Umbilical cord (tissue), 2 donors: ENCODE results near the gene TEX101. TPM values are rescaled to one million over a fixed set of nuclear protein-coding genes. Genes with fewer than 3 reads are reported as not detected.
"Not testable (repeated sequence)": the region's sequence is repeated elsewhere in the genome, so short reads cannot be mapped to it uniquely, and the experiment has no call there.

Experiments
- DNase-seq: peaks from one replicate; pipeline ENCODE4 v3.0.0-alpha.2; 2015; ENCODE audit warnings: low spot score
- total RNA-seq: library from RNA; depleted of rRNA; stranded (reverse); fragments of >200 nt; gene quantifications from one replicate; pipeline ENCODE4 v1.2.3, GENCODE V29; 2014; ENCODE audit warnings: low replicate concordance; ENCODE audit not compliant: insufficient read depth

The TEX101 gene
- total RNA-seq, 1 donor from 2014 or later: not detected

- DNase-seq: no peak
Observed at GRCh38 chr19:43420954-43421353, 6.3 kb downstream of the TEX101 start.

- no peak for DNase-seq
Observed at GRCh38 chr19:43422000-43422688, 7.5 kb downstream of the TEX101 start.

DNA sequence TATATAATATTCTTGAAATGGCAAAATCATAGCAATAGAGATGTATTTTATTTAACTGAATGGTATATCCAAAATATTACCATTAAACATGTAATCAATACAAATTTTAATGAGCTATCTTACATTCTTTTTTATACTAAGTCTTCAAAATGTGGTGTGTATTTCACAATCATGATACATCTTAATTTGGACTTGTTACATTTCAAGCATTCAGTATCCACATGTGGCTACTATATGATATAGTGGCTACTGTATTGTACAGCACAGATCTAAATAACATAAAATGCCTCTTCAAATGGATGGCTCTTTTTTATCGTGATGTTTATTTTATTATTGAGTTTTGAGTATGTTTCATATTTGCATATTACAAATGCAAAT is 8.0 kb downstream of the TEX101 start:
- no peak for DNase-seq

DNA sequence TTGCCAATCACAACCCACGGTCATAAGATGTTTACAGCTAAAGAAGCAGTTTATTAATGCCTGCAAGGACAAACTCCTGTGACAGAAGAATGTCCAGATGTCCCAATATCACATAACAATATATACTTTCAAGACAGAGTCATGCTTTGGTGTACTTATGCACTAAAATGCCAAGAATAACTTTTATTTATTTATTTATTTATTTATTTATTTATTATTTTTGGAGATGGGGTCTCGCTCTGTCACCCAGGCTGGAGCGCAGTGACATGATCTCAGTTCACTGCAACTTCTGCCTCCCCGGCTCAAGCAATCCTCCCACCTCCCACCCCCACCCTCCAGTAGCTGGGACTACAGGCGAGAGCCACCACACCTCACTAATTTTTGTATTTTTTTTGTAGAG is 9.1 kb downstream of the TEX101 start:
- DNase-seq: no peak

GRCh38 chr19:43425567-43426392 is 11.1 kb downstream of the TEX101 start:
- peak; percentile 7 for DNase-seq

DNA sequence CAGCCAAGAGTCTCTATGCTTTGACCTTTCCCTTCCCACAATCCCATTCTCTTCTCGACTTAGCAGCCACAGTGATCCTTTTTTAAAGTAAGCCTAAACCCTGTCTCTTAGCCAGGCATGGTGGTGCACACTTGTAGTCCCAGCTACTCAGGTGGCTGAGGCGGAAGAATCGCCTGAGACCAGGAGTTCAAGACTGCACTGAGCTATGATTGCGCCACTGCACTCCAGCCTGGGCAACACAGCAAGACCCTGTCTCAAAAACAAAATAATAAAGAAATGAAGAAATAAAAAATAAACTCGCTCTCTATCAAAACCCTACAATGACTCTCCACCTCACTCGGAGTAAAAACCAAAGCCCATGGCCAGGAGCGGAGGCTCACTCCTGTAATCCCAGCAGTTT is 14.7 kb downstream of the TEX101 start:
- no peak for DNase-seq

GRCh38 chr19:43430142-43430710 is 15.5 kb downstream of the TEX101 start:
- peak; percentile 25 for DNase-seq

DNA sequence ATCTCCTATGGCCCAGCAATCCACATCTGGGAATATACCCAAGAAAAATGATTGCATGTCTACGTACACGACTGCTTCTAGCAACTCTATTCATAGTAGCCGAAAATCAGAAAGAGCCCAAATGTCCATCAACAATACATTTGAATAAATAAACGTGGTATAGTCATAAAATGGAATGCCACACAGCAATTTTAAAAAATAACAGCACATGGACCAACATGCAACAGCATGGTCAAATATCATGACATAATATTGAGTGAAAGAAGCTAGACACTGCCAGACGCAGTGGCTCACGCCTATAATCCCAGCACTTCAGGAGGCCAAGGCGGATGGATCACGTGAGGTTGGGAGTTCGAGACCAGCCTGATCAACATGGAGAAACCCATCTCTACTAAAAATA is 16.3 kb downstream of the TEX101 start:
- DNase-seq: no peak

GRCh38 chr19:43433358-43433673 is 18.6 kb downstream of the TEX101 start:
- DNase-seq: no peak

DNA sequence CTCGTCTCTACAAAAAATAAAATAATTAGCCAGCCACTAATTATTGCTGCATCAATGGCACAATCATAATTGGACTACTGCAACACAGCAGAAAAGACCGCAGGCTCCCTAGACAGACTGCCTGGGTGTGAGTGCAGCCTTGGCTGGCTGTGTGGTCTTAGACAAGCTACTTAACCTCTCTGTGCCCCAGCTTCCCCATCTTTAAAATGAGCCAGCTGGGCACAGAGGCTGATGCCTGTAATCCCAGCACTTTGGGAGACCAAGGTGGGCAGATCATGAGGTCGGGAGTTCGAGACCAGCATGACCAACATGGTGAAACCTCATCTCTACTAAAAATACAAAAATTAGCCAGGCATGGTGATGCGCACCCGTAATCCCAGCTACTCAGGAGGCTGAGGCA is 19.0 kb downstream of the TEX101 start:
- no peak for DNase-seq

DNA sequence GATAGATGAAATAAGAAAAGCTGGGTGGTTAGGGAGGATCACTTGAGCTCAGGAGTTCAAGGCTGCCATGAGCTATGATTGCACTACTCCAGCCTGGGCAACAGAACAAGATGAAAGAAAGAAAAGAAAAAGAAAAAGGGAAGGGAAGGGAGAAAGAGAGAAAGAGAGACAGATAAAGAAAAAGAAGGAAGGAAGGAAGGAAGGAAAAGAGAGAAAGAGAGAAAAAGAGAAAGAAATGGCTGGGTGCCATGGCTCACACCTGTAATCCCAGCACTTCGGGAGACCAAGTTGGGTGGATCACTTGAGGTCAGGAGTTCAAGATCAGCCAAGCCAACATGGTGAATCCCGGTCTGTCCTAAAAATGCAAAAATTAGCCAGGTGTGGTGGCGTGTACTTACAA is 21.1 kb downstream of the TEX101 start:
- no peak for DNase-seq

DNA sequence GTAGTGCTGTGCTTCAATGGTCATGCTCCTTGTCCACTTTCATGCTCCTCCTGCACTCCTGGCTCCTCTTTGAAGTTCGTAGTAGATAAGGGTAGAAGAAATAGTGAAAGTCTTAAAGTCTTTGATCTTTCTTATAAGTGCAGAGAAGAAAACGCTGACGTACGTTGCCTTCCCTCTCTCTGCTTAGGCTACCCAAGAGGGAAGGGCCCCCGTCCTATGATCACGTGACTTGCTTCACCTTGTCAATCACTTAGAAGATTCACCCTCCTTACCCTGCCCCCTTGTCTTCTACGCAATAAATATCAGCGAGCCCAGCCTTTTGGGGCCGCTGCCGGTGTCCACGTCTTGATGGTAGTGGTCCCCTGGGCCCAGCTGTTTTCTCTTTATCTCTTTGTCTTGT is 22.6 kb downstream of the TEX101 start:
- not testable (repeated sequence) for DNase-seq

DNA sequence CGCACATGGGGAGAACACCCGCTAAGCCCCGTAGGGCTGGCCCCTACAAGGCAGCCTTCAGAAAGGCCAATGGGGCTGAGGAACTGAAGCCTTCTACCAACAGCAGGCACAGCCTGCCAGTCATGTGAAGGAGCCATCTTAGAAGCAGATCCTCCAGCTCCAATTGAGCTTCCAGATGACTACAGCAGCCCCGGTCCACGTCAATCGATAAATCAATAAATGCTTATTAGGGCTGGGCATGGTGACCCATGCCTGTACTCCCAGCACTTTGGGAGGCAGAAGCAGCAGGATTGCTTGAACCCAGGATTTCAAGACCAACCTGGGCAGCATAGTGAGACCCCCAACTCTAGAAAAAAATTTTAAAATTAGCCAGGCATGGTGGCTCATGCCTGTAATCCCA is 23.0 kb downstream of the TEX101 start:
- DNase-seq: no peak

DNA sequence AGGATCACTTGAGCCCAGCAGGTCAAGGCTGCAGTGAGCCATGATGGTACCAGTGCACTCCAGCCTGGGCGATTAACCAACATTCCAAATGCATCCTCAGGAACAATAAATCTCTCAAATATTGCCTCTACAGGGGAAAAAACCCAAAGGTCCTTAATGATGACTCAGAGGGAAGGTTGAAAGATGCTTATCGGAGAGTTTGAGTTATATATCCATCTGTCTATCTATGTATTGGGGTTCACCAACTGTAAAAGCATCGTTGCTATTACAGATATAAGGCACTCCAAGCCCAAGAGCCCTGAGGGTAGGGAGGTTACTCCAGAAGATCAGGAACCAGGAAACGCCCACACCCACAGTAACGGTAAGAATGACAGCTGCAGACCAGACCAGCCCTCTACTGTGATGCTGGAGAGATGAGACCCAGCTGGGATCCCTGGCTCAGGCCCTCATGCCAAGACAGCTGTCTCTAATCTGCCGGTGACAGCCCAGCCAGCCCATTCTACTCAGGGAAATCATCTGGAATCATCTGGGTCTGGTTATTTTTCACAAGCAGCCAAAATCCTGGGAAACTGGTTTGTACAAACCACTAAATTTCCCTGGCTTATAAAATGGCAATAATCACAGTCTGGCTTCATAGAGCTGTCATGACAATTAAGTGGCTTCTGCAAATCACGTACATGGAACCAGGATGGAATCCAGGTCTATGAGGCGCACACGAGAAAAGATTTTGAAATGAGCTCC is 23.8 kb downstream of the TEX101 start:
- peak; percentile 74 for DNase-seq

- peak; percentile 11 for DNase-seq
Observed at GRCh38 chr19:43439032-43439708, 24.5 kb downstream of the TEX101 start.

GRCh38 chr19:43439709-43440063 is 25.0 kb downstream of the TEX101 start:
- no peak for DNase-seq

DNA sequence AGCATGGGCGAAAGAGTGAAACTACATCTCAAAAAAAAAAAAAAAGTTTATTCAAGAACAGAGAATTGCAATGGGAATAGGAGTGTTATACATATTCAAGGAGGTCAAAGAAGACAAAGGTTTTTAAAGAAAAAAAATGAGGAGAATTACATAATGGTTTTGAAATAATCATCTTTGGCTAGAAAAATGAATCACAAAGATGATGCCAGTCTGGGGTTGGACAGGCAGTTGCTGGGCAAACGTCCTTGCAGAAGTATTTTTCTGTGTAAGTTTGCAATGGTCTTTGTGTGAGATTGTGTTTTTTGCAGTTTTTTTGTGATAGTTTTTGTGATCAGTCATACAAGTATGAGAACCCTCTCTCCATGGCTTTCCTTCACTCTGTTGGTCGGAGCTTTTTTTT is 27.0 kb downstream of the TEX101 start:
- no peak for DNase-seq

- not testable (repeated sequence) for DNase-seq
Observed at GRCh38 chr19:43444091-43444490, 29.4 kb downstream of the TEX101 start.

DNA sequence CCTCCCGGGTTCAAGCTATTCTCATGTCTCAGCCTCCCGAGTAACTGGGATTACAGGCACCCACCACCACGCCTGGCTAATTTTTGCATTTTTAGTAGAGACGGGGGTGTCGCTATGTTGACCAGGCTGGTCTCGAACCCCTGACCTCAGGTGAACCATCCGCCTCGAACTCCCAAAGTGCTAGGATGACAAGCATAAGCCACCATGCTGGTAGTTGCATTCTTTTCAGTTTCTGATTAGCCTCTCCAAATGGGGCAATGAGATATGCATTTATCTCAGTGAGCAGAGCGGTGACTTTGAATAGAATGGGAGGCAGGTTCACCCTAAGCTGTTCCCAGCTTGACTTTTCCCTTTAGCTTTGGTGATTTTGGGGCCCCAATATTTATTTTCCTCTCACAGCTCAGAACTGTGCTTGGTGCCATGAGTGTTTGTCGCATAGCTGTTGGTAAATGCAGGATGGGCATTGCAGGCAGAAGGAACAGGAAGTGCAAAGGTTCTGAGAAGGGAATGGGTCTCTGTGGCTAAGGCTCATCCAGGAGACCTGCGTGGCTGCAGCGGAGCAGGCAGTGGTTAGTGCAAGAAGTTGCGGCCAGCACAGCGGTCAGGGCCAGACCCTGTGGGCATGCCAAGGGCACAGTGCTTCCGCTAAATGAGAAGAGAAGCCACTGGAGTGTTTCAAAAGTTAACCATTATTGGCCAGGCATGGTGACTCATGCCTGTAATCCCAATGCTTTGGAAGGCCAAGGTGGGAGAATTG is 30.0 kb downstream of the TEX101 start:
- DNase-seq: no peak

DNA sequence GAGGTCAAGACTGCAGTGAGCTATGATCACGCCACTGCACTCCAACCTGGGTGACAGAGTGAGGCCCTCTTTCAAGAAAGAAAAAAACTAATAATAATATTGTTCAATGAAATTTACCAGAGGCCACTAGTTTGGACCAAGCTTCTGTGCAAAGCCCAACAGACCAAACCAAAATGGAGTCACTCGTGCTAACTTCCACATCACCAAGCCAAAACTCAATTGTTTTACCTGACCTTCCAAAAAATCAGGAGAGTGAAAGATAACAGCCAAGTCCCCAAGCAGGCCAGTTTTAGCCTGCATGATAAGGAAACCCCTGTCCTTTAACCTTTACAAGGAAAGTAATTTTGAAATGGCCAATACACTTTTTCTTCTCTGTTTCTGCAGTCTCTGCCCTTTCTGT is 30.7 kb downstream of the TEX101 start:
- DNase-seq: no peak
